ENCODE data around the gene PDLIM4.

- TF ChIP-seq, protein P1, sequence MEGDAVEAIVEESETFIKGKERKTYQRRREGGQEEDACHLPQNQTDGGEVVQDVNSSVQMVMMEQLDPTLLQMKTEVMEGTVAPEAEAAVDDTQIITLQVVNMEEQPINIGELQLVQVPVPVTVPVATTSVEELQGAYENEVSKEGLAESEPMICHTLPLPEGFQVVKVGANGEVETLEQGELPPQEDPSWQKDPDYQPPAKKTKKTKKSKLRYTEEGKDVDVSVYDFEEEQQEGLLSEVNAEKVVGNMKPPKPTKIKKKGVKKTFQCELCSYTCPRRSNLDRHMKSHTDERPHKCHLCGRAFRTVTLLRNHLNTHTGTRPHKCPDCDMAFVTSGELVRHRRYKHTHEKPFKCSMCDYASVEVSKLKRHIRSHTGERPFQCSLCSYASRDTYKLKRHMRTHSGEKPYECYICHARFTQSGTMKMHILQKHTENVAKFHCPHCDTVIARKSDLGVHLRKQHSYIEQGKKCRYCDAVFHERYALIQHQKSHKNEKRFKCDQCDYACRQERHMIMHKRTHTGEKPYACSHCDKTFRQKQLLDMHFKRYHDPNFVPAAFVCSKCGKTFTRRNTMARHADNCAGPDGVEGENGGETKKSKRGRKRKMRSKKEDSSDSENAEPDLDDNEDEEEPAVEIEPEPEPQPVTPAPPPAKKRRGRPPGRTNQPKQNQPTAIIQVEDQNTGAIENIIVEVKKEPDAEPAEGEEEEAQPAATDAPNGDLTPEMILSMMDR (conservative IDR thresholded peaks at IDR 0.05 in 1 of 2, IDR thresholded peaks at IDR 0.05 in 1 of 2; ENCODE audit: extremely low read depth in 1 of 2, insufficient read depth in 1 of 2, low read depth in 1 of 2, low read length in 2 of 2): peak in 1 of 2 donors; percentile 24
- TF ChIP-seq EZH2 (IDR thresholded peaks at IDR 0.05; ENCODE audit: borderline replicate concordance, low read length): no peak
These were observed 6.2 kb downstream of the PDLIM4 start for GRCh38 chr5:132263548-132264261.
